GM18907 (cell line): ENCODE results near the gene SDHAF2.
"Not testable (repeated sequence)": the region's sequence is repeated elsewhere in the genome, so short reads cannot be mapped to it uniquely, and the experiment has no call there.

ENCODE experiments used
- ATAC-seq: cut with Tn5 transposase; IDR thresholded peaks from one replicate; pipeline ENCODE4 v1.9.1; 2021; ENCODE audit warnings: mild to moderate bottlenecking, moderate library complexity; ENCODE audit not compliant: unreplicated experiment

SDHAF2 gene

DNA sequence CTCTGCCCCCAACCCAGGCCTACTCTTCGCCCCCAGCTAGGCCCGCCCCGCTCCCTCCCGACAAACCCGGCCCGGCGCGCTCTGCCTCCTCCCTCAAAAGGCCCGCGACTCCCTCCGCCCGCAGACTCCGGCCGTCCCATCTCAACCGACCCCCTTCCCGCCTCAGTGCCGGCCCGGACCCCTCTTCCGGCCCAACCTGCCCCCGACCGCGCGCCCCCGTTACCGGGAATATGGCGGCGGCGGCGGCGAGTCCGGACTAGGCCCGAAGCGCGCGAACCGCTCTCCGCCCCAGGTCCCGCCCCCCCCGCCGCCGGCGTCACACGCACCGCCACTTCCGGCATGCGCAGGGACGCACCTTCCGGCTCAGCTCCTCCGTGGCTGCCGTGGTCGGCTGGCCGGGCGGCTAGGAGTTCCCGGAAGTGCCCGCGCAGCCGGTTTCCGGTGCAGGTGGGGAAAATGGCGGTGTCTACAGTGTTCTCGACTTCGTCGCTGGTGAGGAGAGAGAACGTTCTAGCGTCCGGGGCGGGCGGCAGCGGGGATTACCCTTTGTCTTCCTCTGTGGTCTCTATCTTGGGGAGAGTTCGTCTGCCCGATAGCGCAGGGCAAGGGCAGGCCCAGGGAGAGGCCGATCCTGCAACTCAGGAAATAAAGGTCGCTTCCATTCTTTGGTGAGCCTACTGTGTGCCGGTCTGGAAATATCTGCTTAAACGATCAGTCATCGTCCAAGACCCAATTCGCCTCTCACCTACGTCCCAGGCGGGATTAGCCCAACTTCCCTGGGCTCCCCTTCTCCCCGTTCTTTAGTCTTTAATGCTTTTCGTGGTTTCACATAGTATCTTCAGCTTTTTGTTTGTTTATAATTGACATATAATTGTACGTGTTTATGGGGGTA is at the start of gene SDHAF2, which contains the start of gene CPSF7:
Gene SDHAF2, plus strand, starts transcription at position 434 of the 892 bp plus-strand sequence. Its CDS starts 23 bp downstream, at position 457.
Gene CPSF7, minus strand, starts transcription at position 285 of the 892 bp plus-strand sequence. CDS start 740 bp downstream, outside the sequence.
- ATAC-seq, result peak; percentile 86

DNA sequence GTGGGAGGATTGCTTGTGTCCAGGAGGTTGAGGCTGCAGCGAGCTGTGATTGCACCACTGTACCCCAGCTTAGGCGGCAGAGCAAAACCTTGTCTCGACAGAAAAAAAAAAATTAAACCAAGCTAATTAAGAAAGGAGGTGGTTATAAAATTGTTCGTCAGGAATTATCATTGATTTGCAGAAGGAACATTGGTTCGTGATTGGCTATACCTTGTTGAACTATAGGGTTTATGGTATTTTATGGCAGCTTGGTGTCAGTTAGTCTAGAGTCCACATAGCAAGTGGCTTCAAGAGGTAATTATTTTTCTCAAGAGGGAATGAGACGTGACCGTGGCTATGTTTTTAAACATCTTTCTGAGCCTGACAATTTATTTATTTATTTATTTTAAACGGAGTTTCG is 49.0 kb upstream of the SDHAF2 start:
- ATAC-seq, result no peak

DNA sequence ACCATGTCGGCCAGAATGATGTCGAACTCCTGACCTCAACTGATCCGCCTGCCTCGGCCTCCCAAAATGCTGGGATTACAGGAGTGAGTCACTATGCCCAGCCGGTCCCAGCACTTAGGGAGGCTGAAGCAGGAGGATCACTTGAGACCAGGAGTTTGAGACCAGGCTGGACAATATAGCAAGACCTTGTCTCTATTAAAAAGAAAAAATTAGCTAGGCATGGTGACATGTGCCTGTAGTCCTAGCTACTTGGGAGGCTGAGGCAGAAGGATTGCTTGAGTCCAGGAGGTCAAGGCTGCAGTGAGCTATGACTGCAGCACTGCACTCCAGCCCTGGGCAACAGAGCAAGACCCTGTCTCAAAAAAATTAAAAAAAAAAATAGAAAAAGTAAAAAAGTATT is 46.1 kb upstream of the SDHAF2 start:
- ATAC-seq, result not testable (repeated sequence)

GRCh38 chr11:61384271-61385242 is 45.4 kb upstream of the SDHAF2 start:
- ATAC-seq, result no peak

DNA sequence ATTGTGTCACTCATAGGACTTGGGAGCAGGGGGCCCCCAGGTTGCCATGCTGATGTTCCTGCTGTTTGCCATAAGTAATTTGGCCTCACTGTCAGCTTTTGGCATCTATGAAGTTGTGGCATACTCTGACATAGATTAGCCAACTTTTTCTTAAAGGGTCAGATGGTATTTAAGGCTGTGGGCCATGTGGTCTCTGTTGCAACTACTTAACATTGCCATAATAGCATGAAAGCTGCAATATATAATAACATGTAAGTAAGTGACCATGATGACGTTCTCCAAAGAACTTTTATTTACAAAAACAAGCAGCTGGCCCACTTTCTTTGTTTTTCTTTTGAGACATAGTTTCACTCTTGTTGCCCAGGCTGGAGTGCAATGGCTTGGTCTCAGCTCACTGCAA is 39.8 kb upstream of the SDHAF2 start:
- no peak for ATAC-seq

GRCh38 chr11:61392981-61393595 is 36.8 kb upstream of the SDHAF2 start:
- ATAC-seq, result no peak

GRCh38 chr11:61401173-61401572 is 28.8 kb upstream of the SDHAF2 start:
- no peak for ATAC-seq

DNA sequence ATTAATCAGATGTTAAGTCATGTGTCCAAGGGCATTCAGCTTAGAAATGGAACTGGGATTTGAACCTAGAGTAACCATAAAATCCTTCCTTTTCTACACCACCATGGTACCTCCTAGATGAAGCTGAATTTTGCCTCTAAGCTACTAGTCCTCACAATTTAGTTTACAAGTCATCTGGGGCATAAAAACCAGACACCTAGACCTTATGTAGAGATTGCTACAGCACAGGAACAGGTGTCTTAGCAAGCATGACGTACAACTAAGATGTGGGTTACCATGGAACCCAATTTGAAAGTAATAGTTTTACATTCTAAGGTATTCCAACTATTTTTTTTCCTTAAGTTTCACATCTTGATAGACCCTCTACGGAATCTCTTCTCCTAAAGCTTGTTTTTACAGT is 28.4 kb upstream of the SDHAF2 start:
- no peak for ATAC-seq

DNA sequence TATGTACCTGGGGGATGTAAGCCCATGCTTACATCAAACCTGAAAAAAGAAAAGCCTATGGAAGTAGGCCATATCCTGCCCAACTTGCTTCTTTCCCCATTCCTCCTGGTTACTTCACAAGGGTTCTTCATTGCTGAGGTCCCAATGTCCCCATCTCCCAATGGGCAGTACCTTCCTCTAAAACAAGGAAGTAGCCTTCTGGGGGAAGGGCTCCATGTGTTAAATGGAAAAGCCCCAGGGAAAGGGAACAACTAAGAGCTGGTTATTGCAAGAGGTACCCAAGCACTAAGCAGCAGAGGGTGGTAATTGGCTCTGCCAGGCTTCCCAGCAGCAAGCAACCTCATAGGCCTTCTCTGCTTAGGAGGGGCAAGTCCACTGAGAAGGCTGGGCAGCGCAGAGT is 26.3 kb upstream of the SDHAF2 start:
- no peak for ATAC-seq

GRCh38 chr11:61404103-61404502 is 25.8 kb upstream of the SDHAF2 start:
- ATAC-seq, result no peak

- no peak for ATAC-seq
Measured at GRCh38 chr11:61404641-61405040, 25.3 kb upstream of the SDHAF2 start.

DNA sequence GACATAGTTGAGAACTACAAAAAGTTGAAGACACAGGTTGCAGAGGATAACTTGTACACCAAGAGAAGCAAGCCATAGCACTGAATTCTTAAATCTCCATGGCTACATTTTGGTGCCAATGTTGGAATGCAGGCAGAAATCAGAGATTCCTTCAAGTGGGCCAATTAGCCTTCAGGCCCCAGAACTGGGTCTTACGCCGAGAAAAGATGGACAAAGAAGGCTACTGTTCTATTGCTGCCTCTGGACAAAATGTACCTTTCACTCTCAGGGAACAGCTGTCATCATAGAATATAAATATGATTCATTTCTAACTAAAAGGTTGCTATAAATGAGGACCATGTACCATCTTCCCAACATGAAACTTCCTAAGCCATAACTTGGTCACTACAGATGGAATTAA is 23.9 kb upstream of the SDHAF2 start:
- ATAC-seq, result no peak

DNA sequence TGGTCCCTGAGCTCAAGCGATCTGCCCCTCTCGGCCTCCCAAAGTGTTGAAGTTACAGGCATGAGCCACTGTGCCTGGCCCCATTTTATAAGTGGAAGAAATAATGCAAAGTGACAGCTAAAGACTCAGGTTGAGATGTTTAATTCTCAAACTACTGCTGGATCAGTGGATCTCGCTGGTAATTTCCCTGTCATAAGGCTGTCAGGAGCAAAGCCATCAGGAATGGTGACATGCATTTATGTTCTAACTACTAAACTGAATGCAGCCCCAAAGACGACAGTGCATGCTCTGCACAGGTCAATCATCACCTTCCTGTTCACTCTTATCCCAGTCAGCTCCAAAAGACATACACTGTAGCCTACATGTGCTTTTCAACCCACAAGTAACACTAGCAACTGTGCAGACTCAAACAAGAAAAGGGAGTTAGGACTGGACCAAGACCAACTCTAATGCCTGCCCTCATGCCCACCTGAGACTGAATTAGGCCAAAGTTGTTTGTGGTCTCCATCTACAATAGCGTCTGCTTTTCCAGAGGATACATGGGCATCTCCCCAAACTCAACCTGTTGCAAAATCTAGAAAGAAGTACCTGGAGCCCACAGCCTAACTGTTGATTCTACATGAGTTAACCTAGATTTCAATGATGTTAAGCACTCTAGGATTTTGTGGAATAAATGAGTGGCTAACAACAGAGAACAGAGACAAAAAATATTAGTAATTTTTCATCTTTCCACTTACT is 22.8 kb upstream of the SDHAF2 start:
- ATAC-seq, result no peak

DNA sequence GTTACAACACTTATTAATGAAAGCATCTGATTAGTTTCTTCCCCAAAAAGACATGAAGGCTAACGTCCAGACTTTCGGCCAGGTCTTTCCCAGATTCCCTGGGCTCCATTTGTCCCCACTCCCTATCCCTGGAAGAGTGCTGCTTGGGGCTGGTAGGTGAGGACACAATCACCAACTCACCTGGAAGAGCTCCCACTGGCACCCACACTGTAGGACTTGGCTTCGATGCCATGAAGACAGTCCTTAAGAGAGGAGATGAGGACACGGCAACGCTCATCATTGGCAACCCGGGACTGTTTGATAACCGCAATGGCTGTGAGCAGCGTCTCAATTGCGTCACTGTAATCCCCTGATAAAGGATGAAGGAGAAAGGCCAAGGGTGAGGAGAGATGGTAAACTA is 18.3 kb upstream of the SDHAF2 start:
- ATAC-seq, result no peak

DNA sequence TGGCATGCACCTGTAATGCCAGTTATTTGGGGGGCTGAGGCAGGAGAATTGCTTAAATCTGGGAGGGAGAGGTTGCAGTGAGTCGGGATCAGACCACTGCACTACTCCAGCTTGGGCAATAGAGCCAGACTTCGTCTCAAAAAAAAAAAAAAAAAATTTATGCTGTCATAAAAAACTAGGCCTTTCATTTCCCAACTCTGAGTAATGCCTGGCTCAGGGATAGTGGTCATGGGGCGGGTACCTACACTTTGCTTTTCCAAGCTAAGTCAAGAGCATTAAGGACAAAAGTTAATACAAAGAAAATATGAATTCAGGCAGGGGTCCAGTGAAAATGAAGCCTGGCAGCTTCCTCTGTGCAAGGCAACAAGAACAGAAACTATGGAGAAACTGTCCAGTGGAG is 16.4 kb upstream of the SDHAF2 start:
- ATAC-seq, result no peak

DNA sequence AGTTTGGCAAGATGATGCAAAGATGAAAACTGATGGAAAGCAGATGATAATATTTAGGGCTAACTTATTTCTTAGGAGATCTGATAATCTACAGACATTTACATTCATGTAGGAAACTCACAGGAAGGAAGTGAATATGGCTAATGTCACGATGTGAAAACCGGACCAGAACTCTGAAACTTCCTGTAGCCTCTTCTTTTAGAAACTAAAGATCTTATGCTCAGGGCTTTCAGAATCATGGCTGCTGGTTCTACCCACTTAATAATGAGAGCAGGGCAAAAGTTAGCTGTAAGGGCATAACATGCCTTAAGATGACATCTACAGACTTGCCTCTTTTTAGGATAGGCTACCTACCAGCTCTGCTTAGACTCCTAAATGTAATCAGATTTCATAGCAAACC is 15.4 kb upstream of the SDHAF2 start:
- no peak for ATAC-seq

GRCh38 chr11:61415381-61415780 is 14.5 kb upstream of the SDHAF2 start:
- ATAC-seq, result no peak

DNA sequence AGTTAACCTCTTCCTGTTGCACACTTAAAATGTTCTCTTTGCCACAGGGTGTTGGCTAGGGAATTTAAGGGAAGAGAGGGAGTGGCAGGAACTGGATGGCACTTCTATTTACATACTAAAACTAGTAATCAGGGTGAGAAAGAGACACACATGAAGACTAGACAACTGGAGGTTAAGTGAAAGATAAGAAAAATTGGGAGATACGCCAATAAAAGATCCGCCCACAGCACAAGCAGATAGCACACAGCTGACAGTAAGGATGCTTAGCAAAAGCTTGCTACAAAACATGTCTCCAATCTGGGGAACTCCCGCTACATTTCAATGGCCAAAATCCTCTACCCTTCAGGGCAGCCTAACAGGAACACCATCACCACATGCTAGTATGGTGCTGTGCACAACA is 13.0 kb upstream of the SDHAF2 start:
- no peak for ATAC-seq

GRCh38 chr11:61417670-61418069 is 12.3 kb upstream of the SDHAF2 start:
- no peak for ATAC-seq

DNA sequence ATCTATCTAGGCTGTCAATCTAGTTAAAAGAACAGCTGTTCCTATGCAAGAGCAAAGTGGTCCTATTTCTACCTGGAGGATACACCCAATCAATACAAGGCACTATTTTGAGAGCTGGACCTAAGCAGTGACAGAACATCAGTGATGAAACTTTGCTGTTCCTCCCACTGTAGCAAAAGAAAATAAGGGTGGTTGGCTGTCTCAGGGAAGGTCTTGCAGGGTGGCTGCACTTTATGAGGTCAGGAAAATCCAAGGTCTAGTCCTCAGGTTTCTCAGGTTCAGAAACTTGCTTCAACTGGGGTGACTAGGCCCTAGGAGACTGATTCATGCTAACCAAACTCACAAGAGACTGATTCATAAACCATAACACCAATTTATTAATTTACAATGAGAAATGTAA is 11.8 kb upstream of the SDHAF2 start:
- ATAC-seq, result no peak
